Measurements from ENCODE around the gene ELF5. TPM values are rescaled to one million over a fixed set of nuclear protein-coding genes. Genes with fewer than 3 reads are reported as not detected.

ELF5 gene
- total and polyA plus RNA-seq, 10 of the 15 experiments (the other 5 are each of a cell fraction or from before 2014, with no cell fraction given): not detected

GRCh38 chr11:34445956-34446355 lies 67.6 kb downstream of the ELF5 start:
- 70% methylated on average over 4 of the region's 4 CpGs for WGBS (ENCODE audit: insufficient coverage, insufficient replicate concordance, low lambda C conversion rate, missing lambda C conversion rate)
- intact Hi-C loops (cut with micrococcal nuclease; ENCODE audit: unreplicated experiment) (no loop called here), in situ Hi-C loops (cut with MboI) (no loop called here)
- ATAC-seq: no peak
- H3K9me3 ChIP-seq (replicated peaks; ENCODE audit: control insufficient read depth, insufficient read depth, low read length): no peaks in the 10 kb centered on the region; the same call in 2 of the 3 replicates
- no peaks in the 10 kb centered on the region for H3K27me3 ChIP-seq (replicated peaks in 1 of 2; ENCODE audit: control insufficient read depth in 2 of 2, insufficient read depth in 2 of 2, low read length in 1 of 2)
- H4K20me1 ChIP-seq (ENCODE audit: control insufficient read depth, insufficient read depth): no peaks in the 10 kb centered on the region
- TF ChIP-seq MTA2 (IDR thresholded peaks at IDR 0.05; ENCODE audit: low read depth) (no peak), SPI1 (IDR thresholded peaks at IDR 0.05; ENCODE audit: borderline replicate concordance, insufficient read depth, low read depth, low read length) (peak; percentile 19; the same call in 1 of the 2 replicates), CEBPB (IDR thresholded peaks at IDR 0.05; ENCODE audit: borderline replicate concordance in 1 of 2, low read depth in 2 of 2, low read length in 2 of 2) (no peak), REST (IDR thresholded peaks at IDR 0.05; ENCODE audit: low read depth, low read length) (no peak), ASH2L (IDR thresholded peaks at IDR 0.05; ENCODE audit: borderline replicate concordance, low read depth) (no peak), ATF7 (IDR thresholded peaks at IDR 0.05; ENCODE audit: low read depth) (no peak), BMI1 (IDR thresholded peaks at IDR 0.05; ENCODE audit: borderline replicate concordance) (no peak), GATAD2B (conservative IDR thresholded peaks at IDR 0.05; ENCODE audit: low read depth) (no peak), MLLT1 (IDR thresholded peaks at IDR 0.05) (no peak)
- BruUV-seq (replicated peaks): no TSS peak
- H3K4me1 ChIP-seq (ENCODE audit: control insufficient read depth, insufficient read depth, low read length): peaks cover 32% of the 10 kb centered on the region
- H3K27ac ChIP-seq (ENCODE audit: control insufficient read depth, insufficient read depth): no peak overlapping the region
- DNase-seq (ENCODE audit: low read depth, low spot score): no peak
- H3K36me3 ChIP-seq (ENCODE audit: control insufficient read depth in 2 of 2, insufficient read depth in 2 of 2, low read length in 1 of 2): peaks cover 0 to 6% of the 10 kb centered on the region in 2 experiments; a peak in 2 of 4 replicates
- peaks cover 7% of the 10 kb centered on the region for H3K79me2 ChIP-seq (ENCODE audit: control insufficient read depth, insufficient read depth, low read length)
- H3K4me3 ChIP-seq: no peak overlapping the region
- POLR2A ChIA-PET: interaction anchor here (0.6 kb wide), 1 partner anchor 10 kb away, joined by 3 read pairs; no protein-coding TSS in a partner anchor
- H2AFZ ChIP-seq (ENCODE audit: control insufficient read depth, low read depth, low read length): no peak overlapping the region
- H3K4me2 ChIP-seq (ENCODE audit: control insufficient read depth, insufficient read depth): no peak overlapping the region
- H3K9ac ChIP-seq (ENCODE audit: control insufficient read depth, insufficient read depth, low read length): no peak overlapping the region
- no peak for FAIRE-seq
- CTCF ChIA-PET: interaction anchor here (0.6 kb wide), 1 partner anchor 1652 kb away, joined by 5 read pairs; the partner anchor contains the start of gene CCDC73
- SMC1A ChIA-PET (ENCODE audit: uncharacterized antibody, unreplicated experiment): interaction anchor here (0.8 to 1.0 kb wide), 2 partner anchors 9 to 12 kb away, joined by 3 read pairs; no protein-coding TSS in a partner anchor
- RAD21 ChIA-PET (ENCODE audit: unreplicated experiment): no interaction called here
